WTC11 (cell line): ENCODE results near the gene GUCA2B.

ENCODE experiments used
- CTCF ChIP-seq: fragments of 200-600 bp; IDR thresholded peaks from 2 replicates; pipeline ENCODE4 v1.8.0; 2022; ENCODE audit warnings: antibody characterized with exemption
- ELF4 ChIP-seq: sonication (generic); formaldehyde crosslinking; IDR thresholded peaks from 2 replicates; pipeline ENCODE4 v1.8.1; 2022; ENCODE audit warnings: low read depth, mild to moderate bottlenecking, moderate library complexity, missing genetic modification reagents
- MAX ChIP-seq: sonication (generic); formaldehyde crosslinking; IDR thresholded peaks from 2 replicates; pipeline ENCODE4 v1.8.0; 2022; ENCODE audit warnings: mild to moderate bottlenecking, missing genetic modification reagents
- ZNF121 ChIP-seq: sonication (generic); formaldehyde crosslinking; IDR thresholded peaks from 2 replicates; pipeline ENCODE4 v1.8.0; 2023; ENCODE audit warnings: missing genetic modification reagents

- TF ChIP-seq ELF4 (CRISPR knock-in tag) (no peak), CTCF (no peak), MAX (CRISPR knock-in tag) (no peak), ZNF121 (CRISPR knock-in tag) (no peak)
Observed at GRCh38 chr1:42128964-42129363, 24.2 kb upstream of the GUCA2B start.
